H9 (cell line): ENCODE measurements around the gene MAP3K9. TPM values are rescaled to one million over a fixed set of nuclear protein-coding genes. Genes with fewer than 3 reads are reported as not detected.
A peak's percentile ranks its signal among the peaks of the same experiment; 100 is the strongest.

ENCODE experiments used
- DNase-seq: peaks from one replicate; pipeline ENCODE4 v3.0.0-alpha.2; 2017
- H2AFZ ChIP-seq: one replicate; pipeline ENCODE4 v1.6.1; 2013; ENCODE audit warnings: mild to moderate bottlenecking, low read length, control low read depth, moderate library complexity
- H2AK5ac ChIP-seq: 2 replicates; pipeline ENCODE4 v1.6.1; 2013; ENCODE audit warnings: low read length, control low read depth, mixed read lengths; ENCODE audit not compliant: insufficient read length
- H2BK120ac ChIP-seq: one replicate; pipeline ENCODE4 v1.6.1; 2013; ENCODE audit warnings: low read depth, mild to moderate bottlenecking, low read length, control low read depth, inconsistent platforms; ENCODE audit not compliant: poor library complexity, severe bottlenecking
- H2BK12ac ChIP-seq: 2 replicates; pipeline ENCODE4 v1.6.1; 2013; ENCODE audit warnings: low read length, control low read depth, mixed read lengths, low read depth; ENCODE audit not compliant: insufficient read length
- H2BK15ac ChIP-seq: 2 replicates; pipeline ENCODE4 v1.6.1; 2013; ENCODE audit warnings: low read depth, low read length, control low read depth
- H2BK20ac ChIP-seq: one replicate; pipeline ENCODE4 v1.6.1; 2013; ENCODE audit warnings: low read depth, mild to moderate bottlenecking, low read length, control low read depth, inconsistent platforms; ENCODE audit not compliant: poor library complexity, severe bottlenecking
- H2BK5ac ChIP-seq: 2 replicates; pipeline ENCODE4 v1.6.1; 2013; ENCODE audit warnings: low read length, control low read depth, mixed read lengths; ENCODE audit not compliant: insufficient read length
- H3K14ac ChIP-seq: 2 replicates; pipeline ENCODE4 v1.6.1; 2013; ENCODE audit warnings: low read length, control low read depth; ENCODE audit not compliant: insufficient read depth
- H3K18ac ChIP-seq: 2 replicates; pipeline ENCODE4 v1.6.1; 2013; ENCODE audit warnings: low read depth, mild to moderate bottlenecking, mixed read lengths, low read length, control low read depth; ENCODE audit not compliant: insufficient read length
- H3K23ac ChIP-seq: 2 replicates; pipeline ENCODE4 v1.6.1; 2013; ENCODE audit warnings: low read length, control low read depth, mixed read lengths, low read depth; ENCODE audit not compliant: insufficient read length
- H3K23me2 ChIP-seq: 2 replicates; pipeline ENCODE4 v1.6.1; 2013; ENCODE audit warnings: low read depth, mild to moderate bottlenecking, mixed read lengths, low read length, control low read depth; ENCODE audit not compliant: insufficient read length, poor library complexity, severe bottlenecking
- H3K27ac ChIP-seq: 2 replicates; pipeline ENCODE4 v1.5.1; 2013; ENCODE audit warnings: low read length, control low read depth, mixed read lengths, low read depth; ENCODE audit not compliant: insufficient read length
- H3K27me3 ChIP-seq: 2 replicates; pipeline ENCODE4 v1.6.1; 2013; ENCODE audit warnings: low read length, control low read depth, inconsistent platforms; ENCODE audit not compliant: insufficient read depth
- H3K4ac ChIP-seq: 2 replicates; pipeline ENCODE4 v1.6.1; 2013; ENCODE audit warnings: low read depth, mild to moderate bottlenecking, control low read depth, inconsistent platforms, low read length, moderate library complexity
- H3K4me1 ChIP-seq: 2 replicates; pipeline ENCODE4 v1.6.1; 2013; ENCODE audit warnings: low read length, control low read depth, inconsistent platforms; ENCODE audit not compliant: insufficient read depth
- H3K4me2 ChIP-seq: 2 replicates; pipeline ENCODE4 v1.6.1; 2013; ENCODE audit warnings: low read length, control low read depth, mixed read lengths; ENCODE audit not compliant: insufficient read length, insufficient read depth
- H3K56ac ChIP-seq: 2 replicates; pipeline ENCODE4 v1.6.1; 2013; ENCODE audit warnings: low read depth, mild to moderate bottlenecking, mixed read lengths, low read length, control low read depth; ENCODE audit not compliant: insufficient read length
- H3K79me1 ChIP-seq: 2 replicates; pipeline ENCODE4 v1.6.1; 2013; ENCODE audit warnings: low read depth, mild to moderate bottlenecking, moderate library complexity, low read length, control low read depth, inconsistent platforms; ENCODE audit not compliant: insufficient read depth, poor library complexity, severe bottlenecking
- H3K79me2 ChIP-seq: 2 replicates; pipeline ENCODE4 v1.6.1; 2013; ENCODE audit warnings: low read length, control low read depth, inconsistent platforms; ENCODE audit not compliant: insufficient read depth
- H3K9ac ChIP-seq: 2 replicates; pipeline ENCODE4 v1.6.1; 2013; ENCODE audit warnings: low read length, control low read depth, mixed read lengths; ENCODE audit not compliant: insufficient read length; ENCODE audit errors: extremely low read depth
- H3K9me3 ChIP-seq: one replicate; pipeline ENCODE4 v1.6.1; 2013; ENCODE audit warnings: low read depth, low read length, inconsistent platforms; ENCODE audit not compliant: control insufficient read depth
- H3T11ph ChIP-seq: one replicate; pipeline ENCODE4 v1.6.1; 2013; ENCODE audit warnings: mild to moderate bottlenecking, low read length, control low read depth, inconsistent platforms
- H4K20me1 ChIP-seq: one replicate; pipeline ENCODE4 v1.6.1; 2013; ENCODE audit not compliant: control insufficient read depth, insufficient read length, insufficient read depth
- H4K5ac ChIP-seq: 2 replicates; pipeline ENCODE4 v1.6.1; 2013; ENCODE audit warnings: low read depth, mild to moderate bottlenecking, mixed read lengths, low read length, control low read depth; ENCODE audit not compliant: insufficient read length
- H4K8ac ChIP-seq: replicated peaks from 2 replicates; pipeline ENCODE4 v1.6.1; 2013; ENCODE audit warnings: low read length, control low read depth, mixed read lengths, low read depth; ENCODE audit not compliant: insufficient read length
- H4K91ac ChIP-seq: 2 replicates; pipeline ENCODE4 v1.6.1; 2013; ENCODE audit warnings: low read depth, mild to moderate bottlenecking, moderate library complexity, mixed read lengths, low read length, control low read depth; ENCODE audit not compliant: insufficient read length
- H3K27ac Mint-ChIP-seq, 3 experiments: 2 replicates in 2 of 3; 3 replicates in 1 of 3; pipeline ENCODE4 v1.8.0; 2020 to 2021; ENCODE audit warnings: mixed read lengths in 3 of 3, mild to moderate bottlenecking in 1 of 3, moderate library complexity in 1 of 3
- H3K27me3 Mint-ChIP-seq: 2 replicates; pipeline ENCODE4 v1.8.0; 2021; ENCODE audit warnings: low read depth, mild to moderate bottlenecking, moderate library complexity, mixed read lengths
- H3K36me3 Mint-ChIP-seq, 3 experiments: 2 replicates in 2 of 3; 3 replicates in 1 of 3; pipeline ENCODE4 v1.8.0; 2020 to 2021; ENCODE audit warnings: low read depth in 3 of 3, mixed read lengths in 3 of 3; ENCODE audit not compliant: insufficient read depth in 1 of 3
- H3K4me1 Mint-ChIP-seq, 2 experiments: 2 replicates each; pipeline ENCODE4 v1.8.0; 2020; ENCODE audit warnings: mixed read lengths in 2 of 2
- H3K4me3 Mint-ChIP-seq, 2 experiments: 2 replicates in 1 of 2; 3 replicates in 1 of 2; pipeline ENCODE4 v1.8.0; 2020 to 2021; ENCODE audit warnings: mild to moderate bottlenecking in 2 of 2, mixed read lengths in 2 of 2, moderate library complexity in 1 of 2
- H3K9me3 Mint-ChIP-seq, 2 experiments: 2 replicates in 1 of 2; 3 replicates in 1 of 2; pipeline ENCODE4 v1.8.0; 2020; ENCODE audit warnings: mild to moderate bottlenecking in 2 of 2, mixed read lengths in 2 of 2, moderate library complexity in 1 of 2
- WGBS: extraction: QIAGEN DNeasy Blood & Tissue Kit; methylation state at CpG from one replicate; pipeline ENCODE4 v1.1.7; 2013; ENCODE audit warnings: missing lambda C conversion rate, low lambda C conversion rate, mixed read lengths; ENCODE audit not compliant: insufficient read length; ENCODE audit errors: extremely low coverage; 5-methylcytosine and 5-hydroxymethylcytosine counted together
- total RNA-seq: library from RNA; stranded (reverse); gene quantifications from 2 replicates; pipeline ENCODE4 v1.2.1, GENCODE V29; 2021
- TF ChIP-seq, protein P1 (sequence below): fragments of 200-600 bp; sonication (generic); conservative IDR thresholded peaks from 3 replicates; pipeline ENCODE4 v1.8.0; 2021; ENCODE audit warnings: antibody characterized with exemption, mild to moderate bottlenecking

The MAP3K9 gene
- total RNA-seq, 1 experiment from 2014 or later = 20.0 TPM

DNA sequence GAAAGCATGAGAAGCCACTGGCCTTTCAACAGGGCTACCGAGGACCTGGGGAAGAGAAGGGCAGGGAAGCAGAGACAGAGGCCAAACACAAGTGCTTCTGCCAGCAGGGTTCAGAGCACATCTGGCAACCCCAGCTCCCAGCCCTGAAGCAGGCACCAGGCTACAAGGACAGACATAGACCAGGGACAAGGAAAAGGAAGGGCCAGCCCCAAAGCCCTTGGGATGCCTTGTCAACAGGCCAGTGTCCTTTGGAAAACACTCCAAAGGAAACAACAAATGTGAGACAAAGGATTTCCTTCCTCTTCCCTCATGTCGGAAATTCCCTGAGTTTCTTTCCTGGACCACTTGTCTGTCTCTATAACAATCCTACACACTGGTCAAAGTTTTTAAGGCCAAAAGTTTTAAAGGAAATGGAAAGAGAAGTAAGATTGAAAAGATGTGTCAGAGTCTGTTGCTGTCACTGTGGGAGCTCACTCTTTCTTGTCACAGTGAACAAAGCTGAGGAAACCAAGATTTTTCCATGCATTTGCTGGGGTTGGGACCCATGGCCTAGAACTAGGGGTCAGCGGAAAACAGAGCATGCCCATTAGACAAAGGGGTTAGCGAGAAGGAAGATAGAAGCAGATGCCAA lies 108.2 kb downstream of the MAP3K9 start:
- no peaks in the 10 kb centered on the region for H3K79me2 ChIP-seq
- no peak overlapping the region for H2AK5ac ChIP-seq
- no peak overlapping the region for H3K56ac ChIP-seq
- H3K23me2 ChIP-seq = no peaks in the 10 kb centered on the region
- no peak overlapping the region for H4K91ac ChIP-seq
- no peak overlapping the region for H2BK12ac ChIP-seq
- no peaks in the 10 kb centered on the region for H4K20me1 ChIP-seq
- no peaks in the 10 kb centered on the region for H3K9me3 Mint-ChIP-seq
- H3K9ac ChIP-seq = no peak overlapping the region
- H3K4me1 ChIP-seq = peaks cover 6% of the 10 kb centered on the region; the same call in 1 of the 2 replicates
- H4K8ac ChIP-seq = no peak overlapping the region
- H3K4me3 Mint-ChIP-seq = no peak overlapping the region
- WGBS = no CpG with 5 or more reads among the region's 4 CpGs
- no peak overlapping the region for H3K14ac ChIP-seq
- no peak overlapping the region for H2BK20ac ChIP-seq
- H3K27me3 ChIP-seq = no peaks in the 10 kb centered on the region
- H3K9me3 ChIP-seq = no peaks in the 10 kb centered on the region
- H3K27me3 Mint-ChIP-seq = peaks cover 3% of the 10 kb centered on the region; the same call in 1 of the 2 replicates
- no peak overlapping the region for H2BK120ac ChIP-seq
- TF ChIP-seq, protein P1, sequence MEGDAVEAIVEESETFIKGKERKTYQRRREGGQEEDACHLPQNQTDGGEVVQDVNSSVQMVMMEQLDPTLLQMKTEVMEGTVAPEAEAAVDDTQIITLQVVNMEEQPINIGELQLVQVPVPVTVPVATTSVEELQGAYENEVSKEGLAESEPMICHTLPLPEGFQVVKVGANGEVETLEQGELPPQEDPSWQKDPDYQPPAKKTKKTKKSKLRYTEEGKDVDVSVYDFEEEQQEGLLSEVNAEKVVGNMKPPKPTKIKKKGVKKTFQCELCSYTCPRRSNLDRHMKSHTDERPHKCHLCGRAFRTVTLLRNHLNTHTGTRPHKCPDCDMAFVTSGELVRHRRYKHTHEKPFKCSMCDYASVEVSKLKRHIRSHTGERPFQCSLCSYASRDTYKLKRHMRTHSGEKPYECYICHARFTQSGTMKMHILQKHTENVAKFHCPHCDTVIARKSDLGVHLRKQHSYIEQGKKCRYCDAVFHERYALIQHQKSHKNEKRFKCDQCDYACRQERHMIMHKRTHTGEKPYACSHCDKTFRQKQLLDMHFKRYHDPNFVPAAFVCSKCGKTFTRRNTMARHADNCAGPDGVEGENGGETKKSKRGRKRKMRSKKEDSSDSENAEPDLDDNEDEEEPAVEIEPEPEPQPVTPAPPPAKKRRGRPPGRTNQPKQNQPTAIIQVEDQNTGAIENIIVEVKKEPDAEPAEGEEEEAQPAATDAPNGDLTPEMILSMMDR = no peak
- no peak overlapping the region for H2AFZ ChIP-seq
- no peak overlapping the region for H2BK5ac ChIP-seq
- no peak overlapping the region for H4K5ac ChIP-seq
- no peak overlapping the region for H2BK15ac ChIP-seq
- no peaks in the 10 kb centered on the region for H3K36me3 Mint-ChIP-seq
- no peak overlapping the region for H3K4ac ChIP-seq
- no peak overlapping the region for H3T11ph ChIP-seq
- no peaks in the 10 kb centered on the region for H3K79me1 ChIP-seq
- DNase-seq = no peak
- peaks cover 22 to 23% of the 10 kb centered on the region in 2 experiments for H3K4me1 Mint-ChIP-seq
- H3K27ac Mint-ChIP-seq = peak overlapping the region in 1 of 3 experiments; percentile 6; a peak in 1 of 7 replicates
- H3K4me2 ChIP-seq = no peak overlapping the region
- H3K27ac ChIP-seq = no peak overlapping the region
- H3K18ac ChIP-seq = no peak overlapping the region
- H3K23ac ChIP-seq = no peak overlapping the region
